ENCODE results near the gene DUS4L.
A peak's percentile ranks its signal among the peaks of the same experiment; 100 is the strongest.

Gene DUS4L

DNA sequence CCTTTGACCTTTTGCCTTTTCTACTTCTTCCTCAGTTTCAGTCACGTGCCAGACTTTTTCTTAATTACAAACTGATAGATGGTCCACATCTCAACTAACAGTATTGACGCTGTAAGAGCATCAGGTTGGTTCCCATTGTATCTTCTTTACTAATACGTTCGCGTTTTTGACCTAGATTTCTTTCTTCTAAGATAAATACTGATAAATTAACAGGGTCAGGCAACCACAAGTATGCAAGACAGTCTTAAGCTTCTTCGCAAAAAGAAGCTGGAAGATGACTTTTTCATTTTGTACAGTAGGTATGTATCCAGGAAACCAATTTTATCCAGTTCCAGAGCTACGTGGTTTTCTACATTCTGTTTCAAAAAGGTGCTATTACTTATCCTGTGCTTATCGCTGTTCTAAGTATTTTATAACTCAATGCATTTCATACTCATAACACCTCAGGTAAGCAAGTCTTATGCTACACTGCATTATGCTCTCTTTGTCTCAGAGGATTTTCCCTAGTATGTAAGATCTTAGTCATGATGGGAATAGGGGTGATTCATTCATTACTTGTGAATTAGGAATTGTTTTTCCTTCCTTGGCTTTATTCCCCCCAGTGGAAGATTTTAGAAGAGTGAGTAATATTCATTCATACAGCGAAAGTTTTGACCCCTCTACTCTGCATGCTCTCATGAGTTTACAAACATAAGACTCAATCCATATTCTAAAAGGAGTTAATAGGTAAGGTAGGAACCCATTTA lies 955 bp downstream of the DUS4L start:
- Histone ChIP-seq H3K9me3 (replicated peaks in 1 of 11) (no peaks in the 10 kb centered on the region), H3K27ac (peak overlapping the region in 10 of 11 experiments; percentile 84 to 93 (median 90); a peak in 20 of 22 replicates), H3K9ac (peak overlapping the region; percentile 82 to 94 (median 89)), H3K27me3 (no peaks in the 10 kb centered on the region), H3K36me3 (peaks cover 0 to 18% (median 7%) of the 10 kb centered on the region in 11 experiments; a peak in 6 of 22 replicates), H3K4me1 (peaks cover 34 to 49% (median 43%) of the 10 kb centered on the region in 10 experiments), H3K4me3 (peak overlapping the region; percentile 81 to 97 (median 88)), H3K4me2 (peak overlapping the region; percentile 70 to 93 (median 86)), H4K20me1 (peaks cover 0 to 16% (median 5%) of the 10 kb centered on the region in 11 experiments; a peak in 10 of 22 replicates)
- no peak for TF ChIP-seq Cebpa-rat (IDR thresholded peaks at IDR 0.05)

DNA sequence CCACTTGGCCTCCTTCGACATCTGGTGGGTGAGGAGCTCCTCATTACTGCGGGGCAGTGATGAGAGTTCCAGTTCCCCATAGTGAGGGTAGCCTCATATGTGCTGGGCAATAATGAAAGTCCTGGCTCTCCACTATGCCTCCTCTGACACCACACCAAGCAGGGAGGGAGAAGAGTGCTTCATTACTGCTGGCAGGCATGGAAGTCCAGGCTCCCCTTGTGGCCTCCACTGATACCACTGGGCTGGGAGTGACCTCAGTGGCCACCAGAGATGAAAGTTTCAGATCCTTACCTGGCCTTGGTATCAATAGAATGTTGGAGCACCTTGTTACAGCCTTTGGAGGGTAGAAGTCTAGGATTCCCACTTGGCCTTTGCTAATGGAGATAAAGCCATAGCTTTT lies 6.5 kb downstream of the DUS4L start:
- Histone ChIP-seq H3K4me2 (no peak overlapping the region), H3K4me3 (no peak overlapping the region), H3K9ac (no peak overlapping the region), H3K9me3 (replicated peaks in 1 of 11) (no peaks in the 10 kb centered on the region), H4K20me1 (no peaks in the 10 kb centered on the region), H3K27ac (no peak overlapping the region), H3K4me1 (peaks cover 0 to 6% (median 3%) of the 10 kb centered on the region in 10 experiments; a peak in 7 of 20 replicates), H3K27me3 (no peaks in the 10 kb centered on the region), H3K36me3 (peaks cover 16 to 60% (median 41%) of the 10 kb centered on the region in 11 experiments; a peak in 21 of 22 replicates)
- no peak for TF ChIP-seq Cebpa-rat (IDR thresholded peaks at IDR 0.05)

GRCh38 chr7:107573537-107573936 lies 9.8 kb downstream of the DUS4L start:
- no peak overlapping the region for H3K27ac ChIP-seq
- H3K9ac ChIP-seq, result no peak overlapping the region
- peaks cover 17 to 71% (median 49%) of the 10 kb centered on the region in 11 experiments; a peak in 21 of 22 replicates for H3K36me3 ChIP-seq
- no peaks in the 10 kb centered on the region for H3K9me3 ChIP-seq (replicated peaks in 1 of 11)
- no peaks in the 10 kb centered on the region for H4K20me1 ChIP-seq
- no peak for TF ChIP-seq Cebpa-rat (IDR thresholded peaks at IDR 0.05)
- no peak overlapping the region for H3K4me2 ChIP-seq
- H3K4me1 ChIP-seq, result no peaks in the 10 kb centered on the region
- no peak overlapping the region for H3K4me3 ChIP-seq
- H3K27me3 ChIP-seq, result peaks cover 0 to 3% (median under 1%) of the 10 kb centered on the region in 11 experiments; a peak in 7 of 22 replicates

GRCh38 chr7:107579554-107579884 lies 15.7 kb downstream of the DUS4L start:
- no peaks in the 10 kb centered on the region for H3K9me3 ChIP-seq (replicated peaks in 1 of 11)
- peak overlapping the region; percentile 72 to 87 (median 82); a peak in 21 of 22 replicates for H3K27ac ChIP-seq
- peak overlapping the region; percentile 75 to 89 (median 85) for H3K9ac ChIP-seq
- no peak for TF ChIP-seq Cebpa-rat (IDR thresholded peaks at IDR 0.05)
- peaks cover 0 to 23% (median 10%) of the 10 kb centered on the region in 10 experiments; a peak in 10 of 20 replicates for H3K4me1 ChIP-seq
- peaks cover 6 to 37% (median 17%) of the 10 kb centered on the region in 11 experiments; a peak in 21 of 22 replicates for H3K36me3 ChIP-seq
- peaks cover 24 to 44% (median 37%) of the 10 kb centered on the region in 11 experiments for H3K27me3 ChIP-seq
- peak overlapping the region; percentile 64 to 80 (median 71) for H3K4me3 ChIP-seq
- peaks cover 0 to 10% (median 0%) of the 10 kb centered on the region in 11 experiments; a peak in 3 of 22 replicates for H4K20me1 ChIP-seq
- H3K4me2 ChIP-seq, result peak overlapping the region; percentile 68 to 90 (median 83)

DNA sequence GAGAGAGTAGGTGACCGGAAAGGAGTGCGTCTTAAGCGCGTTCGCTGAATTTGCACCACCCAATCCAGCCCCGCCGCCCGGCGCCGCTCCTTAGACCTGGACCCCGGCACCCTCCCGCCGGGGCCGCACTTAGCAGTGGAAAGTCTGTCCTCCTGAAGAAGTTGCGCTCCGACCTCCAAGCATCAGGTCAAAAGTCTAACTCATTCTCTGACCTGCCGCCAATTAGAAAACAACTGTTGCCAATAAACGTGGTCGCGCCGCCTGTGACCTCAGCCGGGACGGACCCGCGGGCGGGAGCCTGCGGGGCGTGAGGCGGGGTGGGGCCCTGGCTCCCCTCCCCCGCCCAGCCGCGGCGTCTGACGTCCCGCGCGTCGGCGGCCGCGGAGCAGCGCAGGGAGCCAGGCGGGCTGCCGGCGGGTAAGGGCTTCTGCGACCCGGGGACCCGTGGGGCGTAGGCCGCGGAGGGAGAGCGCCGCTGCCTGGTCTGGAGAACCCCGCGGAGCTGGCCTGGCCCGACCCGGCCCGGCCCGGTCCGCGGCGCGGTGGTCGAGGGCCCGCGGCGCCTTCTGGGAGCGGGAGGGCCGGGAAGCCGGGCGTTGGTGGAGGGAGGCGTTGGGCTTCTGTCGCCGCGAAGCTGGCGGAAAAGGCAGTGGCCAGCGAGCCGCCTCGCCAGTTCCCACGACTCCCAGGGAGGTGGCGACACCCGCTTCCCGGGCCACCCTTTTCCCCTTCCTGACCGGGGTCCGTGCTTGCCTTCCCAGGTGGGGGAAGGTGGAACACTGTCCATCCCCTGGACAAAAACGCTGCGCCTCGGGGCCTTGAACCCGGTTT lies 16.3 kb downstream of the DUS4L start, which contains the start of gene BCAP29:
Gene BCAP29 (plus strand): TSS at position 362 of the 831 bp plus-strand sequence. CDS start 527 bp downstream, outside the sequence.
- peak within 1 kb of the TSS; percentile 75 to 89 (median 85) for H3K9ac ChIP-seq
- H3K4me2 ChIP-seq, result peak within 1 kb of the TSS; percentile 68 to 90 (median 83)
- H3K36me3 ChIP-seq, result peaks cover 6 to 36% (median 17%) of the 10 kb centered on the region in 11 experiments; a peak in 21 of 22 replicates
- TF ChIP-seq Cebpa-rat (IDR thresholded peaks at IDR 0.05), result no peak
- peaks cover 24 to 44% (median 37%) of the 10 kb centered on the region in 11 experiments for H3K27me3 ChIP-seq
- H3K4me1 ChIP-seq, result peaks cover 0 to 23% (median 10%) of the 10 kb centered on the region in 10 experiments; a peak in 10 of 20 replicates
- no peaks in the 10 kb centered on the region for H3K9me3 ChIP-seq (replicated peaks in 1 of 11)
- peak within 1 kb of the TSS; percentile 72 to 87 (median 82) for H3K27ac ChIP-seq
- H4K20me1 ChIP-seq, result peaks cover 0 to 10% (median 0%) of the 10 kb centered on the region in 11 experiments; a peak in 3 of 22 replicates
- peak within 1 kb of the TSS; percentile 64 to 80 (median 71) for H3K4me3 ChIP-seq

GRCh38 chr7:107580716-107581383 lies 17.1 kb downstream of the DUS4L start:
- H4K20me1 ChIP-seq, result peaks cover 0 to 10% (median 0%) of the 10 kb centered on the region in 11 experiments; a peak in 3 of 22 replicates
- peak overlapping the region; percentile 68 to 90 (median 83) for H3K4me2 ChIP-seq
- H3K9me3 ChIP-seq (replicated peaks in 1 of 11), result no peaks in the 10 kb centered on the region
- H3K4me1 ChIP-seq, result peaks cover 0 to 23% (median 10%) of the 10 kb centered on the region in 10 experiments; a peak in 10 of 20 replicates
- no peak for TF ChIP-seq Cebpa-rat (IDR thresholded peaks at IDR 0.05)
- peaks cover 24 to 44% (median 37%) of the 10 kb centered on the region in 11 experiments for H3K27me3 ChIP-seq
- H3K36me3 ChIP-seq, result peaks cover 6 to 36% (median 15%) of the 10 kb centered on the region in 11 experiments; a peak in 19 of 22 replicates
- H3K27ac ChIP-seq, result peak overlapping the region; percentile 72 to 87 (median 82)
- H3K4me3 ChIP-seq, result peak overlapping the region; percentile 64 to 80 (median 71)
- H3K9ac ChIP-seq, result peak overlapping the region; percentile 75 to 89 (median 85)

DNA sequence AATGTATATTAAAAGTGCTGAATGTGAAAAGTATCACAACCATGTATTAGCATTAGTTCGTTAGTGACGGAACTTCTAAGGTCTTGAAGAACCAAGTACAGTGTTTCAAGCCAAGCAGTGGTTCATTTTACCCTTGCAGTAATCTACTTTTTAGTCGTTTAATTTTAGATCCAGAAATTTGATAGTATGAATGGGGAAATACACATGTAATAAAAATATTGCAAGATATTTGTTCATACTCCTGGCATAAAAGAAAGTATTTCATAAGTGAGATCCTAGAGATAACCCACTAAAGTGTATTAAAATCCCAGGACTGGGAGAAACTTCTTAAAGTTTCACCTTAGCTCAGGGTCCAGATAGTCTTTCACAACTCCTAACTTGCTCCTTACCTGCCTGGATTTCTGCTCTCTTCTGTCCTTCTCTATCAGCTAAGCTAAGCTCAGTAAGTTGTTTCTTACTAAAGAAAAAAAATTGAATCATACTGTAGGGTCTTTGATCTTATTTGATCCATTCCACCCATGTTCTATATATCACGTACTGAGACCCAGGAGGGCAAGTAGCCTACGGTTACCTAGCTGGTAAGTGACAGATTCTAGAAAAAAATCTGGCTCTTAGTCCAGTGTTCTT lies 17.7 kb downstream of the DUS4L start:
- Histone ChIP-seq H3K4me1 (peaks cover 0 to 23% (median 10%) of the 10 kb centered on the region in 10 experiments; a peak in 10 of 20 replicates), H3K4me3 (peak overlapping the region in 3 of 10 experiments; percentile 64 to 78 (median 66); a peak in 3 of 20 replicates), H3K36me3 (peaks cover 6 to 31% (median 15%) of the 10 kb centered on the region in 11 experiments; a peak in 16 of 22 replicates), H4K20me1 (peaks cover 0 to 10% (median 0%) of the 10 kb centered on the region in 11 experiments; a peak in 3 of 22 replicates), H3K9me3 (replicated peaks in 1 of 11) (no peaks in the 10 kb centered on the region), H3K27me3 (peaks cover 24 to 44% (median 37%) of the 10 kb centered on the region in 11 experiments), H3K27ac (no peak overlapping the region), H3K4me2 (peak overlapping the region in 9 of 11 experiments; percentile 68 to 88 (median 83); a peak in 10 of 22 replicates), H3K9ac (peak overlapping the region in 2 of 11 experiments; percentile 14 to 89; a peak in 2 of 22 replicates)
- TF ChIP-seq Cebpa-rat (IDR thresholded peaks at IDR 0.05), result no peak

Data from BLaER1 treated with 17β-estradiol and CSF1 and Interleukin-3, amounts not matched to agents 10 nM and 100 nM (cell line).